ENCODE results near the gene MASTL.
"Not testable (repeated sequence)": the region's sequence is repeated elsewhere in the genome, so short reads cannot be mapped to it uniquely, and the experiment has no call there.

Gene MASTL

GRCh38 chr10:27155066-27155754, at the start of gene MASTL:
TSS of gene MASTL (plus strand) at chr10:27155352. CDS start at chr10:27155427, 75 bp downstream.
- peak; percentile 92 to 94 for DNase-seq

- no peak for DNase-seq
Observed at GRCh38 chr10:27108165-27108564, 47.0 kb upstream of the MASTL start.

GRCh38 chr10:27134371-27134770, 20.8 kb upstream of the MASTL start:
- no peak for DNase-seq

GRCh38 chr10:27138277-27138676, 16.9 kb upstream of the MASTL start:
- no peak for DNase-seq

- DNase-seq: no peak
Observed at GRCh38 chr10:27143686-27144085, 11.5 kb upstream of the MASTL start.

GRCh38 chr10:27145937-27146336, 9.2 kb upstream of the MASTL start:
- DNase-seq: no peak

GRCh38 chr10:27147701-27148100, 7.5 kb upstream of the MASTL start:
- no peak for DNase-seq

GRCh38 chr10:27150261-27150660, 4.9 kb upstream of the MASTL start:
- DNase-seq: no peak

- DNase-seq: no peak
Observed at GRCh38 chr10:27152687-27153086, 2.5 kb upstream of the MASTL start.

GRCh38 chr10:27153329-27153728, 1.8 kb upstream of the MASTL start:
- no peak for DNase-seq

- DNase-seq: no peak
Observed at GRCh38 chr10:27153845-27154193, 1.3 kb upstream of the MASTL start.

GRCh38 chr10:27156566-27156965, 1.4 kb downstream of the MASTL start:
- DNase-seq: not testable (repeated sequence)

GRCh38 chr10:27157150-27157549, 2.0 kb downstream of the MASTL start:
- DNase-seq: no peak

GRCh38 chr10:27158421-27158820, 3.3 kb downstream of the MASTL start:
- no peak for DNase-seq

- DNase-seq: no peak
Observed at GRCh38 chr10:27169849-27170248, 14.7 kb downstream of the MASTL start.

GRCh38 chr10:27188259-27188658, 33.1 kb downstream of the MASTL start:
- no peak for DNase-seq

- no peak for DNase-seq
Observed at GRCh38 chr10:27188897-27189296, 33.7 kb downstream of the MASTL start.

GRCh38 chr10:27190508-27190907, 35.4 kb downstream of the MASTL start:
- no peak for DNase-seq

GRCh38 chr10:27192284-27192683, 37.1 kb downstream of the MASTL start:
- no peak for DNase-seq

- no peak for DNase-seq
Observed at GRCh38 chr10:27197980-27198620, 42.9 kb downstream of the MASTL start.

- DNase-seq: no peak
Observed at GRCh38 chr10:27203806-27204205, 48.7 kb downstream of the MASTL start.

- DNase-seq: no peak
Observed at GRCh38 chr10:27207350-27207749, 52.2 kb downstream of the MASTL start.

GRCh38 chr10:27223964-27224363, 68.8 kb downstream of the MASTL start:
- DNase-seq: peak; percentile 43 to 58

GRCh38 chr10:27225011-27225590, 69.9 kb downstream of the MASTL start:
- DNase-seq: no peak
